ENCODE results near the gene MLC1.

GRCh38 chr22:50056214-50056972 is 28.8 kb downstream of the MLC1 start:
- TF ChIP-seq SPI1 (IDR thresholded peaks at IDR 0.05; ENCODE audit: borderline replicate concordance, insufficient read depth, low read depth, low read length) = no peak
- TF ChIP-seq CREM (IDR thresholded peaks at IDR 0.05; ENCODE audit: low read depth) = no peak
- no peak for TF ChIP-seq CTCF (IDR thresholded peaks at IDR 0.05 in 2 of 3, conservative IDR thresholded peaks at IDR 0.05 in 1 of 3; ENCODE audit: control insufficient read depth in 2 of 3, extremely low read depth in 1 of 3, insufficient read depth in 1 of 3, low read depth in 3 of 3, low read length in 3 of 3)
- no peak for TF ChIP-seq SP1 (IDR thresholded peaks at IDR 0.05; ENCODE audit: low read depth, low read length)

Measured in GM12878 (cell line).